Caki2 (cell line): ENCODE measurements around the gene SFSWAP. TPM values are rescaled to one million over a fixed set of nuclear protein-coding genes. Genes with fewer than 3 reads are reported as not detected.
"Not testable (repeated sequence)": the region's sequence is repeated elsewhere in the genome, so short reads cannot be mapped to it uniquely, and the experiment has no call there.

Source experiments
- DNase-seq: peaks from one replicate; pipeline ENCODE4 v3.0.0-alpha.2; 2015; ENCODE audit warnings: low read depth
- in situ Hi-C: cut with HindIII; loops from 2 replicates; pipeline ENCODE4 v1.10.0; 2016; ENCODE audit warnings: low sequenced_read_pairs, low pct_unique_long_range_greater_than_20kb, mixed read lengths
- total RNA-seq: library from RNA; depleted of rRNA; stranded (reverse); fragments of >200 nt; shearing (Covaris generic); gene quantifications from 2 replicates; pipeline ENCODE4 v1.2.3, GENCODE V29; 2014; ENCODE audit warnings: low replicate concordance

Gene SFSWAP
- total RNA-seq, 1 experiment from 2014 or later = 18.1 TPM

DNA sequence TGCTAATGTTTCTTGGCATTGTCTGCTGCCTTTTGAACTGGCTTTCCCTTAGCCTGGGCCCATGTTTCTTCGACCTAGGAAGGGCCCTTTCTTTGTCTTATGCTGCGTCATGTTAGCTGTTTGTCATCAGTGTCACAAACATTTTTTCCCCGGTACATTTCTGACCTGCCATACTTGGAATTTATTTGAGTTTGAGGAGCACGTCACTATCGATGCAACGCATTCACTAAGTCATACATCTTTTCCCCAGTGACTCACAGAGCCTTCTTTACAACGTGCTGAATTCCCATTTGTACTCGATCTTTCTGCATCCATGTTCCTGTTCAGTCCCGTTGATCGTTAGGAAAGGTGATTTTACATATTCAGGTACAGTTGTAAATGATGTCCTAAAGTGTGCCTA, 61.1 kb downstream of the SFSWAP start:
- DNase-seq = no peak
- in situ Hi-C loops = no loop called here

DNA sequence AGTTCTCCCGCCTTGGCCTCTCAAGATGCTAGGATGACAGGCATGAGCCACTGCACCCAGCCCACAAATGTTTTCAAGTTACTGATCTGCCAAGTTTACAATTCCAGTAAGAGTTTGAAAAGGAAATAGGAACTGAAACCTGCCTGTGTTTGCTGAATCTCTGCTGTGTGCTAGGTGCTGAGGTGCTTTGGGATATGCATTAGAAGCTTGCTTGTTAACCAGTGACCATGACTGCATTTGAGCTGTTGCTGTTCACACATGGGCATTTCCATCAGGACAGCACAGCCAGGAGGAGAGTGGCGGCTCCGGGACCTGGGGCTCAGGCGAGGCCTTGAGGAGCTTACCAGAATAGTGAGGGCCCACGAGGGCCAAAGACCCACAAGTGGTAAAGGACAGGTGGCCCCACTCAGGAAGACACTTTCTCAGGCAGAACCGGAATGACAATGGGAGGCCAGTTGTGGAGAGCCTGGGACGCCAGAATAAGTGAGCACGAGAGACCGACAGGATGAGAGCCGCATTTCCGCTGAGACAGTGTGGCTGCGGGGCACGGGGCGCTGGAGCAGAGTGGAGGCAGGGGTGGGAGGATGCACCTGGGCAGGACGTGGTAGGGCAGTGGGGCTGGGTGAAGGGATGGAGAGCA, 62.8 kb downstream of the SFSWAP start:
- no peak for DNase-seq
- in situ Hi-C loops = no loop called here

DNA sequence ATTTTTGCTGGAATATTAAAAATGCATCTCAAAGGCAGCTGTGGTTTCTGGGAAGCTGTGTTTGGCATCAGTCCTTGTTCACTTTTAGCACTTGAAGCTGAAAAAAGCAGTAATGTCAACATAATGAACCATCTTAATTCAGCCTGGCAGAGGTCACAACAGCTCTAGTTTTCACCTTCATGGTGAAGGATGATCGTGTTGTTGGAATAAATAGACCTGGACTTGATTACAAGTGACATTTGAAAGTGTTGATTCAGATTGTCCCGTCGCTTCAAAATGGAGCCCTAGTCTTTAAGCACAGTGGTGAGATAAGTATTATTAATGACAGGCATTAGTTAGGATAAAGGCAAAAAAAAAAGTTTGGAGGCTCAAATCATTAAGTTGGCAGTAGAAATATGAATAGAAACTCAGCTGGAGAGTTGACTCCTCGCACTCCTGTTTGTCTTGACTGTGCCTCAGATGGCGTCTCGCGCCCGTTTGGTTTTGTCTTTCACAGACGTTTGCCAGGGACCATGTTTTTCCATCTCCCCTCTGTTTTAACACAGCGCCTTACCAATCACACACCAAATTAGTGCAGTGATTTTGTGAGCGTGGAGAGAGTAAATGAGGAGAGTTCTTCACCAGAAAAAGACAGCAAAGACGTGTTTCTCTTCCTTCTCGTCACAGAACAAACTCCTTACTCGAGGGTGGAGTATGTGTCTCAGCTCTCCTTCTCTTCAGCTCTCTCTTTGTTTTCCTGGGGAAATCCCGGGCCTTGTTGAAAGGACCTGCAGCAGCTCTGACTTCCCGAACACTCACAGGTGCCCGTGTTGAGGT, 63.9 kb downstream of the SFSWAP start:
- no peak for DNase-seq
- in situ Hi-C loops = no loop called here

DNA sequence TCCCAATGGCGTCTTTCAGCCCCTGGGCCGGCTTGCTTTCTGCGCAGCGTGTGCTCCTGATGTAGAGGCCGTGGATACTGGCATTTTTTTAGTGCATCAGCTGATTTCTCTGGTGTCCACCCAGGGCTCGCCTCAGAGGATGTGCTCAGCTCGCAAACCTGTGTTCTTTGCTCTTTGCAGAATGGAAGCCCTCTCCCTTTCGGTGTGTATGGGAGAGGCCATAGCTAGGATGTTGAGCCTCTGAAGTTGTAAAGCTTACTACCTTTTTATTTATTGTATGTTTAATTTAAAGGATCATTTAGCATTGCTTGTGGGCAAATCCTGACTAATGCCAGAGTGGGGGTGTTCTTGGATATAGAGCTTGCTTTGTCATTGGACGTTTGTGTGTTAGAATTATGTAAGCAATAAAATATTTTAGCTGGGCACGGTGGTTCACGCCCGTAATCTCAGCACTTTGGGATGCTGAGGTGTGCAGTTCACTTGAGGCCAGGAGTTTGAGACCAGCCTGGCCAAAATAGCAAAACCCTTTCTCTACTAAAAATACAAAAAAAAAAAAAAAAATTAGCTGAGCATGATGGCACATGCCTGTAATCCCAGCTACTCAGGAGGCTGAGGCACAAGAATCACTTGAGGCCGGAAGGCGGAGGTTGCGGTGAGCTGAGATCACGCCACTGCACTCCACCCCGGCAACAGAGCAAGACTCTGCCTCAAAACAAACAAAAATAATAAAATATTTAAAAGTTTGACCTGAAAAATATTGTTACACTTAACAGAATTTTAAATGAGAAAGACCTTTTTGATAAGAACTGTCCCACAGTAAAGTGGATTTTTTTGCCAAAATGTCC, 64.7 kb downstream of the SFSWAP start:
- in situ Hi-C loops = no loop called here
- no peak for DNase-seq

DNA sequence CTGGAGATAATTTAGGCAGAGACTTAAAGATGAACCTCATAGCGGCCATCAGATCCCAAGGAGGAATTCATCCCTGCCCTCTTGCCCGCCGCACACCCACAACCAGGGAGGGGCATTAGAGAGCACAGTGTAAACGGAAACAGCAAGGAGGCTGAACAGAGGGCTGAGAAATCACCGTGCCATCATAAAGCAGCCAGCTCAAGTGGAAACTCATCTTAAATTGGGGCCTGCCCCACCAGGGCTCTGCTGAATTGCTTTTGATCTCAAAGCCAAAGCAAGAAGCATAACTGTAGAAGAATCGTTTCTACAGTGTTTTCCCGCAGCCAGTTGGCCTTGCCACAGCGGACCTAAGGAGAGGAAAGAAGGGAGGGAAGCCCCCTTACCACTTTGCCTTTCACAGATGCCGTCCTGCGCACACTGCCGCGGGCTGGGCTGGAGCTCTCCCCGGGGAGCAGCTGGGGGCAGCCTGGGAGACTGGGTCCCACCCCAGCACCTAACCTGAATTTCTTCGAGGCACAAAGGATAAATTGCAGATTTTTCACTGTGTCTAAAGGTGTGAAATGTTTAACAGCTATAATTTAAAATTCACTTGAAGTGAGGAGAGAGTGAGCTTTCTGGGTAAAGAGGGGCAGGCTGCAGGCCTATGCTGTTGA, 65.5 kb downstream of the SFSWAP start:
- in situ Hi-C loops = no loop called here
- no peak for DNase-seq

DNA sequence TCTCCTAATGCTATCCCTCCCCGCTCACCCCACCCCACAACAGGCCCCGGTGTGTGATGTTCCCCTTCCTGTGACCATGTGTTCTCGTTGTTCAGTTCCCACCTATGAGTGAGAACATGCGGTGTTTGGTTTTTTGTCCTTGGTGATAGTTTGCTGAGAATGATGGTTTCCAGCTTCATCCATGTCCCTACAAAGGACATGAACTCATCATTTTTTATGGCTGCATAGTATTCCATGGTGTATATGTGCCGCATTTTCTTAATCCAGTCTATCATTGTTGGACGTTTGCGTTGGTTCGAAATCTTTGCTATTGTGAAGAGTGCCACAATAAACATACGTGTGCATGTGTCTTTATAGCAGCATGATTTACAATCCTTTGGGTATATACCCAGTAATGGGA, 66.4 kb downstream of the SFSWAP start:
- in situ Hi-C loops = not testable (repeated sequence)

DNA sequence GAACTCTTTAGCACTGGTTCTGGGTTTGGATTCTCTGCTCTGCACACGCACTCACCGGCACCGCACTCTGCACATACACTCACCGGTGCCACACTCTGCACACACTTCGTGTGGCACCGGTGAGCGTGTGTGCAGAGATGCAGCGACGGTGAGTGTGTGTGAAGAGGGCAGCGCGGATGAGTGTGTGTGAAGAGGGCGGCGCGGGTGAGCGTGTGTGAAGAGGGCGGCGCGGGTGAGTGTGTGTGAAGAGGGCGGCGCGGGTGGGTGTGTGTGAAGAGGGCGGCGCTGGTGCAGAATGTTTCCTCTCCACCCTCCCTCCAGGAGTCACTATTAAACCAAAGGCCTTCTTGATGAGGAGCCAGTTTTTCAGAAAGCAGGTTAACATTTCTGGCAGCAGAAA, 68.1 kb downstream of the SFSWAP start:
- in situ Hi-C loops = no loop called here
- DNase-seq = no peak

More for the DNA sequence above, 66.4 kb downstream of the SFSWAP start:
- DNase-seq = not testable (repeated sequence)

DNA sequence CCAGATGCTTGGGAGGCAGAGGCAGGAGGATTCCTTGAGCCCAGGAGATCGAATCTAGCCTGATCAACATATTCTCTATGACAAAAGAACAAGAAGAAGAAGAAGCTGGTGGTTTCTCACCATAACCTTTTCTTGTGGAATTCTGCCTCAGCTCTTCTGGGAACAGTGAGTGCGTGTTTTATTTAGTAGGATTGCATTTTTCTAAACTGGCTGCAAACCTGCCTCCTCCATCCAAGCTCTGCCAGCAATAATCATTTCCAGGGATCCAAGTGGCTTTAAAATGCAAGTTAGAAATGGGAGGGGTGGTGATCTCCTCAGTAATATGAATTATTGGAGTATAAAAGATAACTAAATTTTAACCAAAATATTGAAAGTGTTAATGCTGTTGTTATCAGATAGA, 71.2 kb downstream of the SFSWAP start:
- in situ Hi-C loops = no loop called here

DNA sequence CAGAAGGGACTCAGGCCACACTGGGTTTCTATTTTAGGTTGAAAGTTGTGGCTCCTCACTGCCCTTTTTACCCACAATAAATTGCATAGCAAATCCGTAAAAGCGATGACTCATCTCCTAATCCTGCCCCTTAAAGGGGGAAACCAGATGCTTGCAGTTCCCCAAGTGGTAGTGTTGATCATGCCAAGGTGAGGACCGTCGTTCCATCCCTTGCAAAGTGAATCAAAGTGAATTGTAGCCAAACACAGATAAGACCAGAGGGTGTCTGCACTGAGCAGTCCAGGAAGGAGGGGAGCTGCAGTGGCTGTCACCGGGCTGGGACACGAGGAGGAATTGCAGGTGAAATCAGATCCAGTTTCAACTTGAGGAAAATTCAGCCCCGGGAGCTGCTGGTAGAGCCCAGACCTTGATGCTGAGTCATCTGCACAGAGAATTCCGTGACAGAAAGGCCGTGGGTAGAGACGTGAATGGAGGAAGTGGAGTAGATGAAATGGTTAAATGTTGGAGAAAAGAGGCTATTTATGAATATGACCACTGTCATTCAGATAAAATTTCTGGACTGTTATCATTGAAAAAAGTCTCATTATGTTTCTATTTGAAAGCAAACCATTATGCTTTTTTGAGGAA, 73.1 kb downstream of the SFSWAP start:
- in situ Hi-C loops = no loop called here

More for the DNA sequence above, 71.2 kb downstream of the SFSWAP start:
- no peak for DNase-seq

DNA sequence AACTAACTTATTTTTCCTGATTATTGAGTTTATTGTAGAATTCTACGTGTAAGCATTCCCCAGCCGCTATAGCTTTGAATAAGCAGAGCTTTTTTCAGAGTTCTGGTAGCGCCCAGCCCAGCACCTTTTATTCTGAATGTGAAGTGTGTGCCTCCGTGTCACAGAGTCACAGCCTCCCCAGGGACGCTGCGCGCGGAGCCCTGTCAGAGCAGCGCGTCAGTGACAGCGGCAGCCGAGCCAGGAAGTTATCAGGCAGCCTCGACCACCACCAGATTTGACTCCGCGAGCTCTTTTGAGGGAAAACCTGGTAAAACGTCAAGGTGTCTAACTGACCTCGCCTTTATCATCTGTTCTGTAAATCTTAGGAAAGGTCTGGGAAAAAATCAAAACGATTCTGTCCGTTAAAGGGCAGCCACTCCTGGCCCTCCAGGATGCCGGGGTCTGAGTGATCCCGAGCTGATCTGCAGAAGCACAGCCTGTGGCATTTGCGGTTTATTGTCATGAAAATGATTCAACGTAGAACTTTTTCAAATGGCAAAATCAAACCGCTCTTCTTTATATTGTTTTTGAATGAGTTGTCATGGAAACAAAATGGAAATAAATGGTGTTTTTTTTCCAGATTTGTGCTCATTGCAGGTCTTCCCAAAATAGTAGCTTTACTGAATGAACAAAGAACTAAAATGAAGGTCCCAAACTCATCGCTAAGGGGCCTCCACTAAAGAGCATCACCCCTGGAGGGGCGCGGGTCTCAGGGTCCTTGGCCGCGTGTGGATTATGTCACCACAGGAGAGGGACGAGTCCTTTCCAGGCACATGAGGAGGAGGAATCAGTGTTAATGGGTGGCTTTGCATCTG, 74.2 kb downstream of the SFSWAP start:
- DNase-seq = no peak
- in situ Hi-C loops = no loop called here

More for the DNA sequence above, 73.1 kb downstream of the SFSWAP start:
- peak; percentile 63 for DNase-seq

DNA sequence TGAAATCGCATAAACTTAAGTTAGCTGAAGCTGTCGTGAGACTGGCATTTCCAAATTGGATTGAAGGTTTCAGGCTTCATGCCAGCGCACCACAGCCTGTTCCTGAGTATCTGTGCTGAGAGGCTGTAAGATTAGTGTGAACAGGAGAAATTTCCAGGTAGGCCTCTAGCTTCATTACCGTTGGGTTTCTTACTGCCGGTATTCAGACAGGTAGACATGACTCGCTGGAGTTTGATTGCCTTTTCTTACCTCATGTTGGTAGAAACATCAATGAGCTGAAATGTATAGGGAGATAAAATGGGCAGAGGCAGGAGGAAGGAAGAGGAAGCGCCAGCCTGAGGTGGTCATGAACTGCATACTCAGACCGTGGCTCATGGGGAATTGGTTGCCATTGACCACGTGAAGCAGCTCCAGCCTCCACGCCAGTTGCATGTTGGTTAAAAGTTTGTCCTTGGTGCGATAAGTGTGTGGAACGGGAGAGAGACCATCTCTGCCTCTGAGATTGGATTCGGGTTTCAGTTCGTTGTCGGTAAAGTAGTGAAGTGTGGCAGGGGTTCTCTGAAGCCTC, 75.0 kb downstream of the SFSWAP start:
- DNase-seq = no peak
- in situ Hi-C loops = no loop called here

DNA sequence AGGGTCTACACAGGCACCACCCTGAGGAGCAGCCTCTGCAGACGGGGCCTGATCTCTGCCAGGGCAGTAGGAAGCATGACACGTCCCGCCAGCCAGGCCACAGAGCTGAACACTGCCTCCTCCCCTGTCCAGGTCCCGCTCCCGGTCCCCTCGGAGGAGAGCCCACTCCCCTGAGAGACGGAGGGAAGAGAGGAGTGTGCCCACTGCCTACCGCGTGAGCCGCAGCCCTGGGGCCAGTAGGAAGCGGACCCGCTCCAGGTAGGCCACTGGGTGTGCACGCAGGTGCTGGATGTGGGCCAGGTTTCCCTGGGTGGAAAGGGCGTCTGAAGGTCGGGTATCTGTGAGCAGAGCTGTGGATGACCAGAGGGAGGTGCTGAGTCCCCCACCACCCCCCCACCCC, 75.4 kb downstream of the SFSWAP start:
- DNase-seq = no peak
- in situ Hi-C loops = no loop called here

DNA sequence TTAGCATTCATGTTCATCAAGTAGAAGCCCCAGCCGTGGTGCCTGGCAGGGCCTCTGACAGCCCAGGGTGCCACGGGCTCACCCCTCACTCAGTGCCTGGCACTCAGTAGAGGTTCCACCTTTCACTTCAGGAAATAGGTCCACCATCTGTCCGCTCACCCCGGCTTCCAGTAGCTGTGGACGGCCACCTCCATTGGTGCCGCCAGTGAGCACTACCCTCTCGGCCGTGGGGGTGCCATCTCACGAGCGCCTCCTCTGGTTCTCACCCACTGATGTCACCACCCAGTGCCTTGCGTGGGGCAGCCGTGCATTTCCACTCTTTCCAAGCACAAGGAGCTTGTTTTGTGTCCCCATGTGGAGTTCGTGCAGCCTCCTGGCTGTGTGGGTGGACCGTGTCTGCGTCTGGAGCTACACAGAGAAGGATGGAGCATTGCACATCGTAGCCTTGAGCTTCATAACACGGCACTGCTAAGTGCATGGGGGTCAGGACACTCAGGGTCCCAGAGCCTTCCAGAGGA, 76.3 kb downstream of the SFSWAP start:
- in situ Hi-C loops = no loop called here
- no peak for DNase-seq

DNA sequence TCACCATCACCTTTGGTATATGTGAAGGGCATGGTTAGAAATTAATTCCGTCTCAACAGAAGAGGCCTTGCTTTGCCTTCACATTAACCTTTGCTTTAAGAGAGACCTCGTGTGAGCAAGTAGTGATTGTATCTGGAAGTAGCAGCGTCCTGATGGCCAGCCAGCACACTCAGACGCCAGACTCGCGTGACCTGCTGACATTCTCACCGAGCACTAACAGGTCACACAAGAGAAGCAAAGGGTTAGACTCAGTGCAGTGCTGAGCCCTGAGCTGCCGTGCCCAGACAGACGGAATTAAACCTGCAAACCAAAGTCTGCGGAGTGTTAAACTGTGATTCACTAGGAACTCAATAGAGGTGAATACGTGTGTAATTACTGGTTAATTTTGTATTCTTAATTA, 77.2 kb downstream of the SFSWAP start:
- in situ Hi-C loops = no loop called here
- DNase-seq = no peak

DNA sequence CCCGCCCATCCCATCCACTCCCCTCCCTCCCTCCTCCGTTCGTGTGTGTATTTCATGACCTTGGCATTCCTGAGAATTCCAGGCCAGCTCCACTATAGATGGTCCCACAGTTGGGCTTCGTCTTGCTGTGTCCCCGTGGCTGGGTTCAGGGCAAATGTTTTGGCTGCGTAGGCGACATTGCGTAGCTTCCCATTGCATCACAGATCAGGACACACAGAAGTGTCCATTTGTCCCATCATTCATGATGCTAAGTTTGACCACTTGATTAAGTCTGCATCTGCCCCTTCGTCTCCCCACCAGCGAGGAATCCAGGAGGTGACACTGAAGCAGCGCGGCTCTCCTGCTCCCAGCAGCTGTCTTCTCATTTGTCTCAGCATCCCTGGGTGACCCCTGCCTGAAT, 78.7 kb downstream of the SFSWAP start:
- no peak for DNase-seq
- in situ Hi-C loops = no loop called here

DNA sequence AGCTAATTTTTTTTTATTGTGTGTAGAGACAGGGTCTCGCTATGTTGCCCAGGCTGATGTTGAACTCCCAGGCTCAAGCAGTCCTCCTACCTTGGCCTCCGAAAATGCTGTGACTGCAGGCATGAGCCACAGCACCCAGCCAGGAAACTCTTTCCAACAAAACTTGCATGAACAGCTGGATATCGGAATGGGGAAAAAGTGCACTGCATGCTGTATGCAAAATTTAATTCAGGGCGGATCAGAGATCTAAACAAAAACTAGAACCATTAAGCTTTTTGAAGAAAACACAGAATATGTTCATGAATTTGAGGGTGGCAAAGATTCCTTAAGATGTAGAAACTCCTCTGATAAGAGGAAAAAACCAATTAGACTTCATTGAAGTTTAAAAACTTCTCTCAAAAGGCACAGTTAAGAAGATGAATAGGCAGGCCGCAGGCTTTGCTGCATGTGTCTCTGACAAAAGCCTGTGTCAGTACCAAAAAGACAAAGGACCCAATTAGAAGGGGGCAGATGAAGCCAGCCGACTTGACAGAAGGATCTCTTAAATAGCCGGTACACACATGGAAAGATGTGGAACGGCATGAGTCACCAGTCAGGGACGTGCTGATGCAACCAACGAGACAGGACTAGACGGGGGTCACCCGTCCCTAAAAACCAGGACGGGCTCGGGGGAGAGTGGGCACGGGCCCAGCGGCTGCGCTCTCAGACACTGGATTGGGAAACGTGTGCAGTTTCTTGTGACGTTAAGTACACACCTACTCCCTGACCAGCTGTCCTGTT, 82.5 kb downstream of the SFSWAP start:
- DNase-seq = no peak
- in situ Hi-C loops = no loop called here
